GM04504 (cell line): ENCODE data around the gene PDLIM4.
A peak's percentile ranks its signal among the peaks of the same experiment; 100 is the strongest.

Experiments used
- DNase-seq: peaks from one replicate; pipeline ENCODE4 v3.0.0-alpha.2; 2012; ENCODE audit warnings: low read depth

PDLIM4 gene

DNA sequence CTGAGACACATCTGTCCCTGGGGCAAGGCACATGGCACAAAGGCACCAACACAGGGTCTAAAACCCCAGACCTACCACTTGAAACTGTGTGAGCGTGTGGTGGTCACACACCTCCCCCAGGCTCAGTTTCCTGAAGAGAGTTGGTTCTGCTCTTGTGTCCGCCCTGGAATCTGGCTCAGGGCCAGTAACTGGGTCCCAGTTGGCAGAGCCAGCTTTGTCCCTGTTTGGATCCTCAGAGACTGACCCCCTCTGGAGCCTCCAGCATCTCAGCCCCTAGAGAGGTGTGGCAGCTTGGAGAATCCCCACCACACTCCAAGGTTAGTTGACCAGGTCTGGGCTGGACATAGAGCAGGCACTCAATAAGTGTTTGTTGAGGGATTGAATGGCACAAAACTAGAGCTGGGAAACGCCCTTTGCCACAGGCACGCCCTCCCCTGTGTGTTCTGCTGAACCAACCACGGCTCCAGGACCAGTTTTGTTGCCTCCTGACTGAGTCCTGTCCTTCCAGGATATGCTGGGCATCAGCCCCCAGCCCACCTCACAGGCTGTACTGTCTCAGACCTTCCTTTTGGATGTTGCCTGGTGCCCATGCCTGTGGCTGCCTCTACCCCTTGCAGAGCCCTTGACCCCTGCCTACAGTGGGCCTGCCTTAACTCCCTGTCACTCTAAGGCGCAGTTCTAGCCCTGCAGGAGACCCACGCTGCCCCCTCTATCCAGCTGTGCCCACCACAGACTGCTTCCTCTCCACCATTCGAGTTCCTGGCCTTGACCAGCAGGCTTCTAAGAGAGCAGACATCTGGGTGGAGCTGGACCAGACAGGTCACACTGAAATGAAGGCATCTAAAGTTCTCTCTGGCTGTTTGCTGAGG is 3.8 kb upstream of the PDLIM4 start:
- no peak for DNase-seq

DNA sequence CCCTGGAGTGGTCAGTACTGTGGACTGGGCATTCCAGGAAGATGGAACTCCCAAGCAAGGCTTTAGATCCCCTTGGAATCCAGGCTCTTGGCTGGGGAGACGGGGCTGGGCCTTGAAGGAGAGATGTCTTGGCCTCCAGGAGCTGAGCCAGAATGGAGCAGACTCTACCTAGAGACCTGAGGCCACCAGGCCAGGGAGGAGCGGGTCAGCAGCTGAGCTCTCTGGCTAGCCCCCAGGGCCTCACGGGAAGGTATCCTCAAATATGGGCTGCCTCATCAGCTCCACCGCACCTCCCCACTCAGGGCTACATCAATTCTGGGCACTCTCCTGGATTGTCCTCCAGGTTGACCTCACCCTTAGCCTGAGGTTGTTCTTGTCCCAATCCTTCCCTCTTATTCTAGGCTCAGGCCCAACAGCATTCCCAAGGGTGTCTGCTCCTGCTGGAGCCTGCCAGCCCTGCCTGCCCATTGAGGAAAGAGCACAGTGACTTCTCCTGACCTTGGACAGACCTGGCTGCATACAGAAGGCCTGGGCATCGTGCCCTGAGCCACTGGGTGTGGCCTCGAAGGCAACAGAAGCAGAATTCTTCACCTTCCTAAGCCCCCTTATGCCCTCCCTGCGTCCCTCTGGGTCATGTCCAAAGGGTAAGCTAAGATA is 3.0 kb upstream of the PDLIM4 start:
- no peak for DNase-seq

DNA sequence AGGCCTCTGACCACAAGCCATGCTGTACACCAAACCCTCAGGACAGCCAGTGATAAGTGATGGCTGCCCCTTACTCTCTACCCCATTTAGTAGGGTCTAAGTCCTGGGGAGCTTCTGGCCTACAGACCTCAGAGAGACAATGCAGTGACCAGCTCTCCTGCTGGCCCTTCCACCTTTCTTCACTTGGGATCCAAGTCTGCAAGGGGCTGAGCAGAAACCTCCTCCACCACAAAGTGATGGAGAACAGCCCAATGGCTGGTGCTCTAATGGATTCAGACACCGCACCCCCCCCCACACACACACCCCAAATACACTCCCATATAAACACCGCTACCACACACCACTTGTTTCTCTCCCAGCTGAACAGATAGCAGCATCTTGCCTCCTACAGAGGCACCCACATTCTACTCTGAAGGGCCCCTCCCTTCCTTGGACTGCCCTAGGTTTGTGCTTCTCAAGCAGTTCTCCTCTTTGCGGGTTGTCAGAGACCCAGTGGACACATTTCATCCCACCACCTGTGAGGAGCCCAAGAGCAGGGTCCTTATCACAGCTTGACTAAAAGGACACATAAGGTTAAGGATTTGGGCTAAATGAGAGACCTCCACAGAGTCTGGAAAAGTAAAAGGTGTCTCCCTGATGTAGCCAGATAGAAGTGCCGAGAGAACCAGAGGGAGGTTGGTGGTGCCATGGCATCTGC is 1.3 kb upstream of the PDLIM4 start:
- DNase-seq, result no peak

DNA sequence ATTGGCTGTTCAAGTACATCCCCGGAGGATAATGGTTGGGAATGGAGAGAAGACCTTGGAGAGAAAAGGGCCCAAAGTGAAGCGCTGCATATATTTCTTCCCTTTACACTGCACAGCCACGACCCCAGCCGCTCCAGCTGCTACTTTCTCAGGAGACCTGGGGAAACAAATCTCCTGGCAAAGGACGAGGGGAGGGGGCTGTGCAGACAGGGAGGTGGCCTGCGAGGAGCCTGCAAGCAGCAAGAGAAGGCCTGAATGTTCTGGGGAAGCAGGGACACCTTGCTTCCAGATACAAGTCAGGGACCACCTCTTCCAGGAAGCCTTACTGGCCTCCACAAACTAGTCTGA is 739 bp upstream of the PDLIM4 start:
- no peak for DNase-seq

DNA sequence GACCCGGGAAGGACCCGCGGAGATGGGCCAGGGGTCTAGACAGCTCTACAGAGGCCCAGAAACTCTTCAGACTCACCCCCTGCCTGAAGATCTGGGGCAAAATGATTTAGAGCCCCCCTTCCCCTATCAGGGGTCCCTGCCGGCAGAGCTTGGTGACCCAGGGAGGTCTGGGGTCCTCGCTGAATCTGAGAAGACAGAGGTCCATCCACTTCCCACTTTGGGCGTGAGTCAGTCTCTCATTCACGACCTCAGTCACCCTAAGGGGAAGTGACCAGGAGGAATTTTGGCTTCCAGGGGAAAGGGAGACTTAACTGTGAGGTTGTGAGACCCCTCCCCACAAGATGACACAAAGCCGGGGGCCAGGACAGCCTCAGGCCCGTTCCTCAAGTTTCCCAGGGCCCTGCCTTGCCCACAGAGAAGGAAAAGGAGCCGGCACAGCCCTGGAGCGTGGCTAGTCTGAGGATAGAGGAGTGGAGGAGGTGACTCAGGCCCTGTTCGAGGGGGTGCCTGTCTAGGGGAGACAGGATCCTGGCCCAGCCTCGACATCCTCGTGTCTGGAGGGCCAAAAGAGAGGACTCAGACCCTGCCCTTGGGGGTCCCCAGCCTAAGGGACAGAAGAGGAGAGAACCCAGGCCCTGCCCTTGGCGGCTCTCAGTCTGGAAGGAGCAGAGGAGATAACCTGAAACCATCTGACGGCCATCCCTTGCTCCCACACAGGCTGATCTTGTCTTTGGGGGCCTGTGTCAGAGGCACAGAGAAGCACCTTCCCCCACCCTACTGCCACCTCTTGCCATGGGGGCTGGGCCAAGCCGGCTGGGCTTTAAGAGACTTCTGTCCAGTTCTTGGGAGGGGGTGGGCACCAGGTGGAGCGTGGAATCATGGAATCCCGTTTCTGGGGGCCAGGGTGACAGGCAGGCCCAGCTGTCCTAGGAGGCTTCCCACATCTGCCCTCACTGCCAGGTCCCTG is 889 bp downstream of the PDLIM4 start:
- no peak for DNase-seq

DNA sequence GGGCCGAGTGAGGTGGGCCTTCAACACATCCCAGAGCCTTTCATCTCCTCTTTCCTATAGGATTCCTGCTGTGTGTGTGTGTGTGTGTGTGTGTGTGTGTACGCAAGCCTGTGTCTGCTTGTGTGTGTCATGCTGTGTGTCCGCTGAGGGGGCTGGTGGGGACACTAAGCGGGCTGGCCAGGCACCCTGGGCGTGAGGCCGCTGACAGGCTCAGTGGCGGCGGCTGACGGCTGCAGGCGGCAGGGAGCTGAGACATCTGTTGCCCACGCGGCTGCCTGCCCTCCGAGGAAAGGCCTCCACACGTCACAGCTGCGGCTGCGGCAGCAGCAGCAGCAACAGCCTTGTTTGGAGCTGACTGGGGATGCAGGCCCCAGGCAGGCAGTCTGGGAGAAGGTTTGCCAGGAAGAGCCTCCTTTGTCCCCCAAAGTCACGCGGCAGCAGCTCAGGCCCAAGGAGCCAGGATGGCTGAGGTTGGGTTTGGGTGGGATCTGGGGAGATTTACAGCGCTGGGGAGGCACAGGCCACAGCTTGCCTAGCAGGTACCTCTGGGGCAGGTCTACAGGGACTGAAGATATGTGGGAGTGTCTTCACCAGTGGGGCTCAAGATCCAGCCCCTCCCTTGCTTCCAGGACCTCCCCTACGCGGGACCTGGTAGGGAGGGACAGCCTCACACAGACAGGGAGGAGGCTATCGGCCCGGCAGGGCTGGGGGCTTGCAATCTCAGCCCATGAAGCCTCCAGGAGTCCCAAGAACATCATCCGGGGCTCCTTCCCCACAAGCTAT is 1.8 kb downstream of the PDLIM4 start:
- peak; percentile 83 for DNase-seq

DNA sequence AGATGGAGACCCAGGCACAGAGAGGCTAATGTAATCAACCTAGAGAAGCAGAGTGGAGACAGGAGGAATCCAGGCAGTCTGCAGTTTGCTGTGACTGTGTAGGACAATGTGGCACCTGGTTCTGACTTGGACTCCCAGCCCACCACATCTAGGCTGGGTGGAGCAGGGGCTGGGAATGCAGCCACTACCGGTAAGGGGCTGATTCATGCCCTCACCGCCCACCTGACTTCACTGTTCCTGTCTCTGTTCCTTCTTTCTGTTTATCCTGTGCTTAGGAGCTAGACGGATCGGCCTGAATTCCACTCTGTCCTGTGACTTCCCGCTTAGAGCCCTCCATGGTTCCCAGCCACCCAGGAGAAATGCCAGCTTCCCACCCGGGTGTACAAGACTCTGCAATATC is 2.6 kb downstream of the PDLIM4 start:
- no peak for DNase-seq

DNA sequence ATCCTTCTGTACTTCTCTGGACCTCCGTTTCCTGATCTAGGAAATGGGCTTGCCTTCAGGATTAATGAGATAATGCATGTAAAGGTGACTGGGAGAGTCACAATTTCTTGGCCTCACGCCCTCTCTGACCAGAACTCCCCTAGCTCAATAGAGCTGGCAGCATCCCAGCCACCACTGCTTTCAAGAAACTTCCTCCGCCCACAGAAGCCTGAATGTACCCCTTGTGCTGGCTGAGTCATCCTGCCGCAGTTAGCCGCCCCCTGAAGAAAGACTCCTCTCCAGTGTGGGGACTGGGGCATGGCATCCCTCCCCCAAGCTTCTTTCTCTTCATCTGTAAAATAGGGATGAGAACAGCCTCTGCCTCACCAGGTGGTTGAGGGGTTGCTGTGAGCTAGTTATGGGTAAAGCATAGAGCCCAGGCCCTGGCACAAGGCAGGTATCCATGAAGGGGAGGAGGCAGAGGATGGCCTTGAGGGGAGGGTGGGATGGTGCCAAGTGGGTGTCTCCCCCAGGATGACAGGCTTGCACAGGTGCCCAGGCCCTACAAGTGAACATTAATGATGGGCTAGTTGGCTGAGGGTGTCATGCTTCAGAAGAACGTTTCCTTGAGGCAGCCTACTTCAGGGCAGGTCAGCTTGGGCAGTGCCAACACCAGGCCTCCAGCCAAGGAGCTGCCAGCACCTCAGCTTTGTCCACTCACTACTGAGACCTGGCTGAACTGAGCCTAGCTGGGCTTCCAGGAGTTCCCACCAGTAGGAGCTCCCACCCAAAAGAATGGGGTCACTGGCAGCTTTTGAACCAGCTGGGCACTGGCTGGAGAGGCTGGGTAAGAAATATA is 3.4 kb downstream of the PDLIM4 start:
- DNase-seq, result no peak

DNA sequence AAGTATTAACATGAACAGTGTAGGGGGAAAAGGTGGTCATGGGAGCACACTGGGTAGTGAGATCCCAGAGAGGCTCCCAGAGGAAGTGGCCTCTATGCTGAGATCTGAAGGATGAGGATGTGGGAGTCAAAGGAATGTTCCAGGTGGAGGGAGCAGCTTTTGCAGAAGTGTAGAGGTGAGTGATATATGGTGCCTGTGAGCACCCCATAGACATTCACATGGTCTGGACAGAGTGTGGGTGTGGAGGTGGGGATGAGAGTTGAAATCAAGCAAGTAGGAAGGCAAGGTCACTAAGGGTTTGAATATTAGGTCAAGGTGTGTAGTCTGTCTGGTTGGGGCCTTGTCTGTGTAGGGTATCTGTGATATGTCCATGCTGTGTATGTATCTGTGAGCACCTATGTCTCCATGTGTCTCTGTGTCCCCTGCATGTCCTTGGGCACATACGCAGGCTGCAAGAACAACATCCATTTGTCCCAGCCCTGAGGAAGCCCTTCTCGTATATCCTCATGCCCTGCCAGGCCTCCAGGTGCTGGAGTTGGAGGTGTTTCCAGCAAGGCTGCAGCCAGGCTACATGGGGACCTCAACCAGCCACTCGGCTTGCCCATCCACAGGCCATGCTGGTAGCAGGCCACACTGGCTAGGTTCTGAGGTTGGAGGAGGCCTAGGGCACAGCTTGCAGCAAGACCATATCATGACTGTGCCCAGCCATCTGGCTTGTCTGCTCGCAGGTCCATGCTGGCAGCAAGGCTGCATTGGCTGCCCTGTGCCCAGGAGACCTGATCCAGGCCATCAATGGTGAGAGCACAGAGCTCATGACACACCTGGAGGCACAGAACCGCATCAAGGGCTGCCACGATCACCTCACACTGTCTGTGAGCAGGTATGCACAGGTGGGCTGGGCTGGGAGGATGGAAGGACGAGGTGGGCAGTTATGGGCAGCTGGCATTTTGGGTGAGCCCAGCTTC is 4.7 kb downstream of the PDLIM4 start:
- DNase-seq, result no peak

DNA sequence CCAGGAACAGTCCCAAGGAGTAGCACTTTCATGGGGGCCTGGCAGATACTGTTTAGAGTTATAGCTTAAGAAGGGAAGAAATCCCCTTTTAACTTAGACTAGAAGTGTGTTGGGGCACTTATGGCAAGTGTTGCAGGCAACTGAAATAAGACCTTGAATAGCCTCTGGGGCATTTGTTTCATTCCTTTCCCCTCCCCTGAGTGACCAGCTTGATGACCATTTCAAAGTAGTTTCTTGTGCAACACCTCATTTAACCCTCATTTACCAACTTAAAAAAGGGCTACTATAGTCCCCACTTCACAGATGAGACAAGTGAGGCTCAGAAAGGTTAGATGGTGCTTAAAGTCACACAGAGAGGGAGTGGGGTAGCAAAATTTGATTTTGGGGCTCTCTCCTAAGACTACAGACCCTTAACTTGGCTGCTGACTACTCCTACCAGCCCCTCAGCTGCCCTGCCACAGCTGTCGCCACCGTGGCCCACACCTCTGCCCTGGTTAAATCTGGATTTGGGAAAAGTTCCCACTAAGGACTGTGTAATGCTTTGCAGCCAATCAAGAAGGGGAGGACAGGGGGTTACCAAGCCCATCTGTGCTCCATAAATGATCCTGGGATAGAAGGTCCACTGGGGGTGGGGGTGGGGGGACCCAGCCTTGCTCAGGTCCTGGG is 5.5 kb downstream of the PDLIM4 start:
- no peak for DNase-seq

DNA sequence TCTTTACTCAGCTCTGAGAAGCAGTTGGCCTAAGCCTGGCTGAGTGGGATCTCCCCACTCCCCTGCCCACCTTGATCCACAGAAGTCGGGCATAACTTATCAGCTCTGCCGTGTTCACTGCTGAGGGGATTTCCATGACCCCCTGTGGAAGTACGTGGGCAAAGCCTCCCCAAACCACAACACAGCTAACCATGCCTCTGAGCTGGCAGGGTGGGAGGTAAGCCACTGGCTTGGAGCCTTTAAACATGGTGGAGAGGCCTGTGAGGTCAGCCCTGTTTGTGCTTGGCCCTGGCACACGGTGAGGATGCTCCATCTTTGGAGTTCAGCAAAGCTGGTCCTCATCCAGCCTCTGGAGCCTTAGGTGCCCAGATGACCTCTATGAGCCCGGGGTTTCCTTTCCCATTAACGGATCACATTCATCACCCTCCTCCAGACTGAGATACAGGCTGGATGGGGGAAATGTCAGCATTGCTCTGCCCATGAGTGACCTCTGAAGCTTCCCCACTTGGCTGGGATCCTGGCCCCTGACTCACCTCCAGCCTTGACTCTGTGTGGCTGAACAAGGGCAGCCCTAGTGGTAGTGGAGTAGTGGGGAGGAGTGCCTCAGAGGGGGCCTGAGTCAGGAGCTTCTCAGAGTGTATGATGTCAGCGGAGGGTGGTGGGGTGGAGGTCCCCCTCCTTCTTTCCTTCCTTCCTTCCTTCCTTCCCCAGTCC is 6.2 kb downstream of the PDLIM4 start:
- DNase-seq, result peak; percentile 88

DNA sequence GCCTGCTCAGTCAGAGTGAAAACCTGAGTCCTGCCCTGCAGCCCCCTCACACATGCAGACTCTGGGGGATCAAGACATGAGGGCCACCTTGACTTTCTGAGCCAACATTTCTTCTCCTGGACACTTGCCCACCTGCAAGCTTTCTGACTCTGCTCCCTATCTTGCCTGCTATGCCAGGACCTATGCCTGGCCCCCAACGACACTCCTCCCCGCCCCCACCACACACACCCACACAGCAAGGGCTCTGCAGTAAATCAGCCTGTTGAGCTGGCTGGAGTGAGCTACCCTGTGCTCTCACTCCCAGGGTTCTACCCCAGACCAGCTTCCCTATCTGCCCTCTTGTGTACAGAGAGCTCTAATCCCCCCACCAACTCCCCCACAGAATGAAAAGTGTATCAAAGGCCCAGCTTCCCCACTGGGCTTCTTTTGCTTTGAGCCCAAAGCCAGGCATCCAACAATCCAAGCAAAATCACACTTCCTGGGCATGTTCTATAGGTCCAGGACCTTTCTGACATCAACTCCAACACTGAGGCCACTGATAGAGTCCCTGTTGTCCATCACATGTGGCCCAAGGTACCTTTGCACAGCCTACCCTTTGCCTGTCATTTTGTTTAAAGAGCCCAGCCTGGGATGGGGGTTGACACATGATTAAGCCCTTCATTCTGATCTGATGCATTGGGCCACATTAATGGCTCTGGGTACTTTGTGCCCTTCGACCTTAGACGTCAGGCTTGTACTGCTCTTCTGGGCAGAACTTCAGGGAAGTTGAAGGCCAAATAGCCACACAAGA is 7.2 kb downstream of the PDLIM4 start:
- DNase-seq, result no peak

DNA sequence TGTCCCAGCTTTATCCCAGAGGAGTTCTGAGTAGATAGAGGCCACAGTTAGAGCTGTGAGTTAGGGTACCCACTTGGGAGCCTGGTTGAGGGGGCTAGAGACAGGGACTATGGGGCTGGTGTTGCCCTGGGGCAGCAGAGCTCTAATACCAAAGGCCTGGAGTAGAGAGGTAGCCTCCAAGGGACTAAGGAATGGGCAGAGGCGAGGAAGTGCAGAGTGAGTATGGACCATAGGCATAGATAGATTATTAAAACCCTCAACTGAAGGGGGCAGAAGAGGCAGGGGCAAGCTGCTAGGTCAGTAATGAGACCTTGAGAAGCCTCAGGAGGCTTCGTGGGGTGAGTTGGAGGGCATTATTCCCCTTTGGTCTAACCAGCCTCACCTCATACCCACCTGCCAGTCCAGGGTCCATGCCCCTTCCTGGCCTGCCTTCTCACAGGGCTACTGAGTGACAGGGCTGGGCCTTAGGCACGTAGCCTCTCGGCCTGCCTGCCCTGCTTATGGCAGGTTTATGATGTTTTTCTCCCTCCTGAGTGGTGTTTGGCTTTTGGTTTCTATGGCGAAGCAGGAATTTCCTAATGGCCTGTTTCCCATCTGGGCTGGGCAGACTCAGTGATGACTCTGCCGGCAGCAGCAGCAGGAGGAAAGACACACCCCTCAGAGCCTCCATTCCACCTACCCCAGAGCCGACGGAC is 8.0 kb downstream of the PDLIM4 start:
- peak; percentile 97 for DNase-seq

DNA sequence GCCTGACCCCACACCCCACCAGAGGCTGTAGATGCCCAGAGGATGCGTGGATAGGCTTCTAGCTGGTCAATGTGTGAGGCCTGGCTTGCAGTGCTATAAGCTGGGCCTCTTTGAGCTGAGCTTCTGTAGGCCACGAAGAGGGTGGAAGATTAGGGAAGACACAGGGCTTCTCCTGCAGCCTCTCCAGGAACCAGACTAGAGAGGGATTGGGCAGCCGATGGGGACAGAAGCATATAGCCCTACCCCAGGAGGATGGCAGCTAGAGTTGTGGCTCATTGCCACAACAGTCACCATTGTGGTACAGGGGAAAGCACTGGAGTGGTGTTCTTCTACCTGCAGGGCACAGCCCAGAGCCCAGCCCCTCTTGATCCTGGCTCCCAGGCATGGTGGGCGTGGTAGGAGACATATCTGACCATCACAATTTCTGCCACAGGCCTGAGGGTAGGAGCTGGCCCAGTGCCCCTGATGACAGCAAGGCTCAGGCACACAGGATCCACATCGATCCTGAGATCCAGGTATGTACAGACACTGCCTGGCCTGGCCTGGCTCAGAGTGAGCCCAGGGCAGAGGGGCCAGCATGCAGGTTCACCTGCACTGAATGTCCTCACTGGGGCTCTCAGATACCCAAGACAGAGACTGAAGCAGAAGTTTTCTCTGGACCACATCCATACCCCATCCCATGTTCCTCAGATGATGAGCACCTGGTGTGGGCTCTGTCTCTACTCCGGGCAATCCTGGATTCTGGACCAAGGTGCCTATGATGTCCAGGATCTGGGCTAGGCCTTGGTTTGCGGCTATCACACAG is 8.7 kb downstream of the PDLIM4 start:
- no peak for DNase-seq

DNA sequence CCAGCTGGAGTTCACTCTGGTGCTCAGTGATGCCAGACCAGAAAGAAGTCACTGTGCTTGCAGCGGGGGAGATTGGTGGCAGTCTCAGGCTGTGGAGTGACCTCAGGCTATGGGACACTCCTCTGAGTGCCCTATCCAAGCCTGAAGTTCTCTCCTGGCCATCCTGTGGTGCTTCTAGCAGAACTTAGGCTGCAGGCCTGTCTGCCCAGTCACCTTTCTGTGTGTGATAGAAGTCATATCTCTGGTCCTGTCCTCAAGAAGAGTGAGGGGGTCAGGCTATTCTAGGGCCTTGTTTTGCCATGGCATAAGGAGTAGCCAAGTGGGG is 9.3 kb downstream of the PDLIM4 start:
- no peak for DNase-seq
